Erythroblast (primary cell): ENCODE measurements around the gene TTLL8.

Experiments
- GATA1 ChIP-seq: IDR thresholded peaks from 2 replicates; pipeline ENCODE4 v1.6.1; 2011; ENCODE audit warnings: low read depth, mild to moderate bottlenecking, control low read depth, low read length, moderate library complexity
- POLR2A ChIP-seq: IDR thresholded peaks from 2 replicates; pipeline ENCODE4 v1.6.1; 2011; ENCODE audit warnings: mild to moderate bottlenecking, low read length

DNA sequence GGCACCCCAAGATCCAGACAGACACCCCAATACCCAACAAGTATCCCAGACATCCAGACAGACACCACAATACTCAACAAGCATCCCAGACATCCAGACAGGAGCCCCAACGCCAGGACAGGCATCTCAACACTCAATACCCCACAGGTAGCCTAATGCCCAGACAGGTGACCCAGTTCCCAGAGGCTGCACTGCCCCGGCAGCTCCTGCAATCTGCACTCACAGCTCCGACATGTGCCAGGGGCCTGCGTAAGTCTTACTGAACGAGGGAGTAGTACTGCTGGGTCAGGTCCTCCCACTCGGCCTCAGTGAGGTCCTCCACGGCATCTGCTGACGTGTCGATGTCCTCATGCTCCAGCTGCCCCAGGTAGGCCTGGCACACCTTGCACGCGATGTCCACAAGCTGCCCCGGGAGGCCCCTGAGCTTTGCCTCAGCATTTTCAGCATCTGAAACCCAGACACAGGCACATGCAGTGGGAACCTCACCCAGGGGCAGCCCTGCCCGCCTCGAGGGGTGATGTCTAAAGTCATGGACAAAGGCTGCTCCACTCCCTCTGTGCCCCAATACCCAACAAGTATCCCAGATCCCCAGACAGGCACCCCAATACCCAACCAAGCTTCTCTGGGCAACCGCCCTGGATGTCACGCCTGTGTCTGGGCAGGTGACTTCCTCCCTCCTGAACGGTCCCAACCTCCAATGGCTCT, 16.6 kb downstream of the TTLL8 start:
- TF ChIP-seq POLR2A (no peak), GATA1 (no peak)
